ENCODE results near the gene WDFY2.

WDFY2 gene

DNA sequence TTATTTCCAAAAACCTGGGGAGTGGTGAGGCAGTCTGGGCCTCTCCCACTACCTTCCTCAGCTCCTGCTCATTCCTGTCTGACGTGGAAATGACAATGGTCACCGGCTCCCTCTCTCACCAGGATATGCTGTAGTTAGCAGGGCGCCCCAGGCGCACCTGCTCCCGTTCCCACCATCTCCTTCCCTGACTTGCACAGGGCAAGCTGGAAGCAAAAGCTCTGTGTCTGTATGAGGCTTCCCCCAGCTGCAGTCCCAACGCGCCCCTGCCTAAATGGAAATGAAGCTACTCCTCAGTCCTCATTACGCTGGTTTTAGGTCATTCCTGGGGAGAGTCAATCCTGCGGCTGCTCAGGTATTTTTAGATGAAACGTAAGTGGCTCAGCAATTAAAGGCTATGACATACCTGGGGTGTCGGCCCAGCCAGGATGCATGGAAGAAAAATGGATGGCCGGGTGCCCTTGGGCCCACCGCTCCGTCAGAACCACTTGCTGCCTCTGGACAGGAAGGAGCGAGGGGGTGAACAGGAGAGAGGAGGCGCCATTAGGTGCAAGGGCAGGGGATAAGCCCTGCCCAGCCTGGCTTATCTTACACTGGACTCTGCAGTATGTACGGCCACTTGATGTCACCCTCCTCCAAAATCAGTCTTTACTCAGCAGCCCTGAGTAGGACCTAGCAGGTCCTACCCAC is 187.3 kb downstream of the WDFY2 start:
- DNase-seq (ENCODE audit: low spot score) = no peak

DNA sequence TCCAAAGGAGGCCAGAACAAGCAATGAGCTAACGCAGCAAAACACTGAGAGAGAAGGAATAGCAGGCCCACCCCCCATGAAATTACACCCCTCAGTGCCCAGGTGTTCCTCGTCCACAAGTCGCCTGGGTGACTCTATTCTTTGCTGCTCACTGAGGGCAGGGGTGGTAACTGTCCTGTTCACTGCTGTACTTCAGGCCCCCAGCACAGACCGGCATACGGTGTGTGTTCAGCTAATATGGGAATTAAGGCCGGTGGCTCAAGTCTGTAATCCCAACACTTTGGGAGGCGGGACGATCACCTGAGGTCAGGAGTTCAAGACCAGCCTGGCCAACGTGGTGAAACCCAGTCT is 187.8 kb downstream of the WDFY2 start:
- DNase-seq (ENCODE audit: low spot score) = no peak

DNA sequence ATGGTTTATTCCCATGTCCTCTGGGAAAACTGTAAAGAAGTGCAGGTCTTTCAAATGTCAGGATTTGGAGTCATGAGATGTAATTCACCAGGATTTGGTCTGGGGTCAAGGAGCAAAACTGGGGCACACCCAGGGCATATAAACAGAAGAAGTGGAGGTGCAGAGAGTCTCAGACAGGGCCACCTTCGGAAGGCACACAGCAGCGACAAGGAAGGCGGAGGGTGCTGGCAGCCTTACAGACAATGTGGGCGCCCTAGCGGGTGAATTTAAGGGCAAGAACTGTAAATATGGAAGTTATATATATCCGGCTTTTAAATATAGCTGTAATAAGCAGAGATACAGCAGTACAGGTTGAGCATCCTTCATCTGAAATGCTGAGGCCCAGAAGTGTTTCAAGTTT is 188.5 kb downstream of the WDFY2 start:
- no peak for DNase-seq (ENCODE audit: low spot score)

DNA sequence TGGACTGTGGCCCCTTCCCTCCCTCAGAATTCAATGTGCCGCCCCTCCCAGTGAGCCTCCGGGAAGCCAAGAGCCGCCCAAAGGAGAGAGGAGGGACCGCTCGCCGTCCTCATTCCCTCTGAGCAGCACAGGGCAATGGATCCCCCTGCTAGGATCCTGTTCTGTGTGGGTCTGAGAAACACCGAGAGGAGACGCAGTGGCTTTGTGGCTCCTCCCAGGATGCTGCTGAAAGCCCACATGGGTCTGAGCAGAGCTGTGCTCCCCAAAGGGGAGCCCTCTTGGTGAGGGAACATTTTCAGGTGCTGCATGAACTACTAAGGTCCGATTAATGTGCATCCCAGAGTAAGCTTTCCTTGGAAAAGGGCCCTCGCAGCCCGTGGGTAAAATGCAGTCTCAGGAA is 189.3 kb downstream of the WDFY2 start:
- no peak for DNase-seq (ENCODE audit: low spot score)

DNA sequence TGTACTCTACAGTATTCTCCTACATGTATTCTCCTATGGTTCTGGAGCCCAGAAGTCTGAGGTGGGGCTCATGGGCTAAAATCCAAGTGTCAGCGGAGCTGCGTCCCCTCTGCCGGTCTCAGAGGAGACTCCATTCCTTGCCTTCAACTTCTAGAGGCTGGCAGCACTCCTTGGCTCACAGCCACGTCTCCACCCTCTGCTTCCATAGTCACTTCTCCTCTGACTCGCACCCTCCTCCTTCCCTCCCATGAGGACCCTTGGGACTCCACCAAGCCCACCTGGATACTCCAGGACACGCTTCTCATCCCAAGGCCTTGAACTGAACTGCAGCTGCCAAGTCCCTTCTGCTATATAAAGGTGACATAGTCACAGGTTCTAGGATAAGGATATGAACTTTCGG is 191.9 kb downstream of the WDFY2 start:
- DNase-seq (ENCODE audit: low spot score) = no peak

DNA sequence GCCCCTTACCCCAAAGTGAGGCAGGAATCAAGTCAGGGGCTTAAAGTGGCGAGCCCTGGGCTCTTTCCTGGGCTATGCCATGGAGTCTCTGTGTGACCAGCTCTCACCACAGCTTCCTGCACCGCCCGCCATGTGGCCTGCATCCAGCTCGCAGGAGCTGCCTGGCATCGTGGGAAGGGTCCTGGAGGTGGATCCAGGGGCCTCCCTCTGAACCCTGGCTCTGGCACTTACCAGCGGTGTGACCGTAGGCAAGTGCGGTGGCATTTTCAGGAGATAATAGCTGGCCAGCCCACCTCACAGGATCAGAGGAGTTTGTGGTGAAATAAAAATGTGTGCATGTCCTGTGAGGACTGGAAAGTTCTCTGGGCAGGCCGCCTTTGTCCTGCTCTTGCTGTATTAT is 193.7 kb downstream of the WDFY2 start:
- DNase-seq (ENCODE audit: low spot score) = no peak

DNA sequence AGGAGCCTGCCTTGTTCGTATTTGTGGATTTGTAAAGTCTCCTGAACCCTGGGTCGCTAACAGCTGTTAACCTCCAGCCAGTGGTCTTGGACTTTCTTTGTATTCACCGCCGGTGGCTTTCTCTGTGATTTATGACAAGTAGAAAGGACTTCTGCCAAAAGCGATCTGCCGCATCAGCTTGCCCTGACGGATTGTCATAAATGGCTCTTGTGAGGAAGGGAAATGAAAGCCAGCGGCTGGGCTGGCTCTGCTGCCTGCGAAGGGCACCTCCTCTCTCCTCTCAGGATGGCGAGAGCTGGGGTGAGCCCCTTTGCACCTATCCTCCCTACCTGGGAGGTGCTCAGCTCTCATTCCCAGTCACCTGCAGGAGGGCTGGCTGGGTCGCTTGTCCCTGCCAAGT is 194.1 kb downstream of the WDFY2 start:
- no peak for DNase-seq (ENCODE audit: low spot score)

DNA sequence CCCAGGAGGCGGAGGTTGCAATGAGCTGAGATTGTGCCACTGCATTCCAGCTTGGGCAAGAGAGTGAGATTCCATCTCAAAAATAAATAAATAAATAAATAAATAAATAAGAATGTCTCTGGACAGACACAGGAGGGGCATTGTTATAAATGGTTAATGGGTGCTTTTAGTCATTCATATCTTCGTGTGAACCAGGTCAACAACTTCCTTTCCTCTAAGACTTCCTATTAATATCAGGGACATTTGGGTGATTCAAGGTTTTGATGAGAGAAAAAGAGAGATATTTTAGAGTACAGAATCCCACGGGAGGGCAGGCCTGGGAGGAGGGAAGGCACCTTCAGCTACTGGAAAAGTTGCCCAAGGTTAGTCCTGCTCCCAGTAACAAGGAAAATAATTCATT is 195.8 kb downstream of the WDFY2 start:
- DNase-seq (ENCODE audit: low spot score) = no peak

DNA sequence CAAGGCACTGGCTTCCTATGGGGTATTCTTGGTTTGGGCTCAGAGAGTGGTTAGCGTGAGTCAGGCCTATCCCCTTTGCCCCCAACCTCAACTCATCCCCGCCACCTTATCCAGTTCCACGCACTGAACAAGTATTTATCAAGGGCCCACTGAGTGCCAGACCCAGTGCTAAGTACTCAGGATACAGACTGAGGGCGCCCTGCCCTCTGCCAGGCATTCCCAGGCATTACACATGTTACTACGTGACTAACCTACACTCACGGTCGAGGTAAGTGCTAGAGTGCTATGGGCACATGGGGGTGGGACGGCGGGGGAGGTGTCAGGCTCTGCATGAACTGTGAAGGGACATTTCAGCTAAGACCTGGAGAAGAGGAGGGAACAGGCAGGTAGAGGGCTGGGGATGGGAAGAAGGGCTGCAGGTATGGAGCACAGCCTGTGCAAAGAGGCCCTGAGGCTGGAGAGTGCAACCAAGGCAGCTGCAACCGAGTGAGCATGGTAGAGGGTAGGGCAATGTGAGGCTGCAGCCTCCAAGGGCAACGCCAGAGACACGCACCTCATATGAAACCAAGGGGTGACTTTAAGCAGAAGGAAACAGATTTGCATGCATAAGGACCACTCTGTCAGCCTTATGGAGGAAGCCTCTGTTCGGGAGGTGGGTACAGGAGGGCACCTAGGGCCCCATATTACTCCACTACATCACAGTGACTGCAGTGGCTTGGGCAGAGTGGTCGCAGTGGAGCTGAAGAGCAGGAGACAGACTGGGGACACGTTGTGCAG is 197.2 kb downstream of the WDFY2 start:
- DNase-seq (ENCODE audit: low spot score) = peak; percentile 15

DNA sequence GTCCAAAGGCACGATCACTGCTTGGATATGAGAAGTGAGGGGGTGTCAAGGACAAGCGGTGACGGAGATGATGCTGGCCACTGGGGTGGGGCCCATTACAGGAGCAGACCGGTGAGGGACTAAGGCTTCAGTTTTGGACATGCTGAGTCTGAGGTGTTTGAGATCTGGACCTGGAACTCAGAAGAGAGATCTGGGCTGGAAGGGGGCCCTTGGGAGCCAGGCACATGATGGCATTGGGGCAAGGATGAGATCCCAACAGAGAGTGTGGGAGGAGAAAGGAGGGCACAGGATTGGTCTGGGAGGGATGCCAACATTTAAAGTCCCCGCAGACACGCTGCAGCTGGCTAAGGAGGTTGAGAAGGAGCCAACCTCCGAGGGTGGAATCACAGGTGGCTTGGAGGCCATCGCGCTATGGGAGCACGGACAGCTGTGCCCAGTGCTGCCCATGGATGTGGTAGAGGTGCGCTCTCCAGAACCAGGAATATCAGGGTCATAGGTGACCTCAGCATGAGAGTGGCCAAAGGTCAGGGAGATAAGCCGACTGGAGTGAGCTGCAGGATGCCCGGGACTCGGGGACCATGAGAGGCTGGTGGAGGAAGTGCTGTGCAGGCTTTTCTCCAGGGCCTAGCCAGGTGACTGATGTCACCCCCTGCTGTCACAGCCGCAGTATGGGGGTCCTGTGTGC is 197.9 kb downstream of the WDFY2 start:
- no peak for DNase-seq (ENCODE audit: low spot score)

DNA sequence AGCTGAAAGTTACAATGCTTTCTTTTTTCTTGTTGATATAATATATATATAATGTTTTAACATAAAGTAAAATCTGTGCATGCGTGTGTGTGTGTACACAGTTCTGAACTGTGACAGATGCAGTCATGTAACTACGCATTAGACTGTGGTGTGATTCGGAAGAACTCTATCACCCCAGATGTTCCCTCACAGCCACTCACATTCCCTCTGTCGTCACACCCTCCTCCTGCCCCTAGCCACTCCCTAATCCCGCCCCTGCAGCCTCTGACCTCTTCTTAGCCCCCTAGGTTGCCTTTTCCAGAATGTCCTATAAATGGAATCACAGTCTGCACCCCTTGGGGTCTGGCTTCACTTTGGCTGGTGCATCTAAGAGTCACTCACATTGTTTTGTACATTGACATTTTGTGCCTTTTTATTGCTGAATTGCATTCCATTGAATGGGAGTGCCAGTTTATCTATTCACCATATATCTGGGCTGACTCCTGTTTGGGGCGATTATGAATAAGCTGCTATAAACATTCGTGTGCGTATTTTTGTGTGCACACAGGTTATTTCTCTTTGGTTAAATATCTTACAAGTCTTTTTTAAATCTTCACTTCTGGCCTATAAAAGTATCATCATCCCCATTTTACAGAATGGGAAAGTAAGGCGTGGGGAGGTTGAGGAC is 199.3 kb downstream of the WDFY2 start:
- no peak for DNase-seq (ENCODE audit: low spot score)

DNA sequence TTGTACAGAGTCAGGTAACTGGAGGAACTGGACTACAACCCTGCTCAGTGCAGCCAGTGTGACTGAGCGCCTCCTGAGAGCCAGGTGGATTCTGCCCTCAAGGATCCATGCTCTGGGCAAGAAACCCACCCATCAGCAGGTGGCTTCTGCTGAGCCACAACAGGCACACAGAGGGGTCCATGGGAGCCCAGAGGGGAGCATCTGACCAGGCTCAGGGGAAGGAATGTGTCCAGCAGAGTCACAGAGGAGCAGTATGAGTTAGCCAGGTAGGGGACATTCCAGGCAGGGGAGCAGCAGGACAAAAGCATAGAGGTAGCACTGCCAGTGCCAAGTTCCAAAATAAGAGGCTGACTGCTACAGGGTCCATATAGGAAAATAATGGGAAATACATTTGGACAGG is 199.8 kb downstream of the WDFY2 start:
- no peak for DNase-seq (ENCODE audit: low spot score)

DNA sequence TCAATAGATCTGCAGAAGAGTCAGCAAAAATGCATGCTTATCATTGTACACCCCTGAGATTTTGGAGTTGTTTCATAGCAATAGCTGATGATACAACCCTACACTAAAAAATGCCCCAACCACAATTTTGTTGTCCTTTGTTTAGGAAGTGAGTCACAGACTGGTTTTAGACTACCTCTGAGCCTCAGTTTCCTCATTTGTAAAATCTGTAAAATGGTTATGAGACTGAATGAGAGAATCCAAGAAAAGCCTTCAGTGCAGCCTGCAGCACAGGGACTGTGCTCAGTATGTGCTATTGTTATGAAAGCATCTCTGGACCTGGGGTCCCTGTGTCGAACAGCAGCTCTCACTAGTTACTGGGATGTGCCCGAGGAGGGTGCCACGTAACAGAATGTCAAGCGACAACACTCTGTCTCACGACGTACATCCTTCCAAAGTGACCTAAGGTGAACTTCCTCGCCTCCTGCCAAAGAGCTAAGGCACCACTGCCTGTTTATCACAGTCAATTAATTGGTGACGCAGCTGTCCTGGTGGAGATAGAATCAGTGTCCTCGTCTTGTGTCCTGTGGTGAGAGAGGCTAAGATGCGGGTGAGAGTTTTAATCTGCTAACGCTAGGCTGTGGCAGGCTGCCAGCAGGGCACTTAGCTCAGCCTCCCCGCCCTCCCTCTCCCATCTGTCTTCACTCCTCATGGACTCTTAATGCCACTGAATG is 201.6 kb downstream of the WDFY2 start:
- peak; percentile 47 for DNase-seq (ENCODE audit: low spot score)

DNA sequence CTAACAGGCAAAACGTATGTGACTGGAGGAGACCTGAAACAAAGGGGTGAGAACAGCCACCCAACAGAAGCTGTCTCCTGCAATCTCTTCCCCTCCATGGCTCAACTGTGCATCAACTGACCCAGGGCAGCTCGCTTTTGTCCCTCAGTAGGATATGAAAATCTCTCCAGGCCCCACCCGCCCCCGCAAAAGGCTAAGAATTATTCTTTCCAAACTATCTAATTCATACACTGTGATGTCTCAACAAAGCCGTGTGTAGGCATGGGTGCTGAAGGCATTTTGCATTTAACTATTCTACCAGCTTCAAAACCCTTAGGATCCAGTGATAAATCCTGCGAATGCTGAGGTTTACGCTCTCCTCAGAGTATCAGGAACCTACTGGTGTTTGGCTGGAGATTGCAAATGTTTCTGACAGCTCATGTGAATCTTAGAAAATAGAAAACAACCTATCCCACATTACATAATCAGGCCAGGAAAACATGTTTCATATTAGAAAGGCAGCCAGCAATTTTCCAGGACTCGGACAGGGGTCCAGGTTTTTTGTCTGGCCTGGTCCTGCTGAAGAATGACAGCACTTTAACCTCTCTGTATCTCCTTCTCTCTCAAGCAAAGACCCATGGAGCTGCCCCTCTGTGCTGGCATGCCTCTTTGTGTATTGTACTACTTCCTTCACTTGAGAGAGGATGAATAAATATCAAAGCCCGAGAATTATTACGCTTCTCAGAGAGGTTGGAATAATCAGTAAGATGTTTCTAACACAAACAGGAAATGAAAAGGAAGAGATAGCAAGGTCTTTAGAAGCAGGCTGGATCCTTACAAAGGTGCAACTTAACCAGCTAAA is 202.4 kb downstream of the WDFY2 start:
- peak; percentile 18 for DNase-seq (ENCODE audit: low spot score)

DNA sequence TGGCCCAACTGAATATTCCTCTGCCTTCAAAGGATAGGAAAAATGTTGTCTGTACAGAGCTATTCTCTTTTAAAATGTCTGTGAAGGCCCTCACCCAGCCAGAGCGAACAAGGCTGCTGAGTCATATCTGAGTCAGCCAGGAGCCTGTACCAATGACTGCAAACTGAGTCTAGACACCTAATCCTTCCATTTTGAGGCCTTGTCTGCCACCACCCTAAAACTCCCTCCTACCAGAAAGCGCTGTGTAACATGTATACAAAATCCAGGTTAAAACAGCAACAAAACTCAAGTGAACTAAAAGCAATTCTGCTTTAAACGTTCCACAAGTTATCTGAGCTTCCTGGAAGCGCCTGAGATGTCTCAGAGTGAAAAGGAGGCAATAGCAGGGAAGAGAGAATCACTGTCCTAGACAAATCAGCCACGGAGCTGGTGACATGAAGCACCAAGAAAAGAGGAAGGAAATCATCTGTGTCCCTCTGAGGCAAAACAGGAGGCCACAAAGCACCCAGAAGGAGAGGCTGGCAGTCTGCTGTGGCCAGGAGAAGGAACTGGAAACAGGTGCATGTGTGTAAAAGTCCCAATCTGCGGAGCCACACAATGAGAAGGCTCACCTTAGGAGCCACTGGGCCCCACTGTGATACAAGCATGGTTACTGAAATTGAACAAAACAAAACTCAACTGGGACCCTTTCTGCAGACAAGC is 209.5 kb downstream of the WDFY2 start:
- DNase-seq (ENCODE audit: low spot score) = peak; percentile 77

DNA sequence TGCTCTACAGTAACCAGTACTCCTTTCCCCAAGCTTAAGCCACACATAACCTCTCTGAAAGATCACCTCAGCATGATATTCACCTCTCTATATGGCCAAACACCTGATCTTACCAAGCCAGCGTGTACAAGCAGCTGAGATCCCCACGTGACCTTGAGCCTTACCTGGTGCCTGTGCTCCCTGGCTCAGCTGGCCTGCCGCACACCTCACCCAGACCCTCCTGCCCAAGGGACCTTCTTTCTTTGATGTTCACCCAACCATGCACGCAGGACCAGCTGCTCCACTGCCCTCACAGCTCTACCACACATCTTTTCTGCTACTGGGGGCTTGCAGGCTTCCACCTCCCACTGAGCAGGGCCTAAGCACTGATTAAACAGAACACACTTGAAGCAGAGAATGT is 210.7 kb downstream of the WDFY2 start:
- no peak for DNase-seq (ENCODE audit: low spot score)

DNA sequence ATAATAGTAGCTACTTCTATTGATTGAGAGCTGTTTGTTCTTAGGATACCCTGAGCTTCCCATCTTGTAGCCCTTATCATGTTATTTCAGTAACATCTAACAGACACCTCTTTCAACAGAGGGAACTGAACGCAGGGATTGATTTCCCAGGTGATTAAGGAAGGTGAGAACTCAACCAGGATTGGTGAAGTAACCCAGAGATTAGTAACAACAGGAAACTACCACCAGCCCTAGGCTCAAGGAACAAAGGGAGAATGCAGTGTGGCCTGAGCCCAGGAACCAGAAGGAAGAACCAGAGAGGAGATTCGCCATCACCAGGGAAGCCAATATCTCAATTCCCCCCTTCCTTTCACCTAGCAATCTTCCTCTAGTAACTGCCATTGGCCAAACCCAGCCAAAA is 211.2 kb downstream of the WDFY2 start:
- no peak for DNase-seq (ENCODE audit: low spot score)

DNA sequence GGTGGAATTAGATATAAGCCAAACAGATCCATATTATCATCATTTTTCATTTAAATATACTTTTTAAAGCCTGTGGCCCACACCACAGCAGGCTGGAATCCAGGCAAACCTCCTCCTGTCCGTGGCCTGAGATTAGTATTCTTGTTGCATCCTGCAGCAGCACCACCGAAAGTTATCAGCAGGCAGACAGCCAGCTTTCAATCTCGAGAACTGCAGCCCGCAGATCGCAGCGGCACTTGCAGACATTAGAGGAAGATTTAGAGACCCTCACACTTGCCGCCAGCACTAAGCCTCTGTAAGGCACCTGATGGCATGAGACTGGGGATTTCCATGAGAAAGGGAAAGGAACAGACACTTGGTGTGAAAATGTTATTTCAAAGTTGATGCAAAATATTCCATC is 212.3 kb downstream of the WDFY2 start:
- no peak for DNase-seq (ENCODE audit: low spot score)

DNA sequence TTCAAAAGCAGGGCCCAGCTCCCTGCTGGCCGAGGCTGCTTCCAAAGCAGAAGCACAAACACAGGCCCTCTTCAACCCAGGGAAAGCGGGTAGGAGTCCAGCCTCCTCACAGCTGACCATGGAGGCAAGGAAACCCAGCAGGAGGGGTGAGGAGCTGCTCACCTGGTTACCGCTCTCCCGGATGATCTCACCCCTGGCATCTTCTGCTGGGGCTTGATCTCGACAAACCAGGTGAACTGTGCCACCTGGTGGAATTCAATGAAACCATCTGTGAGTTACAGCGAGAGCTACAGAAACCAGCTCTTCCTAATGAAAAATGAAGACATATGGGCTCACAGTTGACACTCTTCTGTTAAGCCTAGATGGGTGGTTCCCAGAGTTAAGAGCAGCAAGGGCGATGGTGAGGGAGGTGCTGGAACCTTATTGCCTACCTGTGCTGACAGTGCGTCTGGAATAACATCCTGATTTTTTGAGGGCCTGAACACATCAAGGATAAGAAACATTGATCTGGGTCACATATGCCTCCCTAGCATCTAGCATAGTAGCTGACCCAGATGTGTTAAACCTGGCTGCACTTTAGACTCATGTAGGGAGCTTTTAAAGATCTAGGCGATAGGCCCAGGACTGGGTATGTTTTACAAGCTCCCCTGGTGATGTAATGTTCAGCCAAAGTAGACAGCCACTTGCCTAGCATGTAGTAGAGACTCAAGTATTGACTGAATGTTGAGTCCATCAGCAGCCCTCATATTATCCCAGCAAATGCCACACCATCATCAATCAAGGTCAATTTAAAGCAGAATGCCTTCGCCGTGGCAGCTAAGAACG is 213.6 kb downstream of the WDFY2 start:
- peak; percentile 15 for DNase-seq (ENCODE audit: low spot score)

DNA sequence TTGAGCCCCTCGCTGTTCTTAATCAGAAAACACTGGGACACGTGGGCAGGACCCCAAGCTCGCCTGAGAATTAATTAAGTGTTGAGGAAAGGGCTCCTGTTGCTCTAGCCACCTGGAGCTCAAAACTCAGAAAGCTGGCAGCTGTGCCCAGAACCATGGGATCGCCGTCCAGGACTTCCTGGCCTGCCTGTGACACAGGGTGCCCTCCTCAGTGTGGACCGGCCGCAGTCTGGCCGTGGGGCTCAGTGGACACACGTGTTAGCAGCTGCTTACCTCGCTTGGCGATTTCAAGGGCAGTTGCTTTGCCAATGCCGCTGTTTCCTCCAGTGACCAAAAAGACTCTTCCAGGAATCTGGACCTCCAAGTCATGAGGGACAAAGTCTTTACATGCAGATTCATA is 215.0 kb downstream of the WDFY2 start:
- no peak for DNase-seq (ENCODE audit: low spot score)
